GM18499 (cell line): ENCODE results near the gene SLC4A1.

Experiments used
- ATAC-seq: cut with Tn5 transposase; IDR thresholded peaks from one replicate; pipeline ENCODE4 v1.9.1; 2021; ENCODE audit warnings: moderate number of reproducible peaks; ENCODE audit not compliant: insufficient read depth, unreplicated experiment

SLC4A1 gene

GRCh38 chr17:44209786-44210341 lies 58.1 kb downstream of the SLC4A1 start:
- ATAC-seq, result no peak

GRCh38 chr17:44207743-44208142 lies 60.2 kb downstream of the SLC4A1 start:
- no peak for ATAC-seq

GRCh38 chr17:44207319-44207718 lies 60.6 kb downstream of the SLC4A1 start:
- no peak for ATAC-seq

- ATAC-seq, result no peak
These were observed 61.1 kb downstream of the SLC4A1 start for GRCh38 chr17:44206825-44207155.

- no peak for ATAC-seq
These were observed 61.7 kb downstream of the SLC4A1 start for GRCh38 chr17:44205962-44206824.

- no peak for ATAC-seq
These were observed 63.5 kb downstream of the SLC4A1 start for GRCh38 chr17:44204441-44204882.

- no peak for ATAC-seq
These were observed 64.0 kb downstream of the SLC4A1 start for GRCh38 chr17:44203731-44204440.

GRCh38 chr17:44202756-44203155 lies 65.2 kb downstream of the SLC4A1 start:
- no peak for ATAC-seq

GRCh38 chr17:44200478-44201155 lies 67.3 kb downstream of the SLC4A1 start:
- no peak for ATAC-seq

GRCh38 chr17:44199553-44200477 lies 68.1 kb downstream of the SLC4A1 start, which contains the start of gene ATXN7L3:
ATXN7L3 (minus strand) TSS chr17:44199884; CDS start chr17:44198070, 1,814 bp downstream.
- peak; percentile 43 for ATAC-seq

- no peak for ATAC-seq
These were observed 69.0 kb downstream of the SLC4A1 start for GRCh38 chr17:44198721-44199552.
